Activated naive CD8-positive, alpha-beta T cell treated with anti-CD3 and anti-CD28 coated beads, Interleukin-2, amount 10 ng/mL, durations not matched to agents 7 days and 5 days (primary cell): ENCODE data around the gene PCDHGB6. TPM values are rescaled to one million over a fixed set of nuclear protein-coding genes. Genes with fewer than 3 reads are reported as not detected.
"Not testable (repeated sequence)": the region's sequence is repeated elsewhere in the genome, so short reads cannot be mapped to it uniquely, and the experiment has no call there.

ENCODE experiments used
- ATAC-seq: fragments of 150-1000 bp; cut with Tn5 transposase; one replicate; pipeline ENCODE4 v1.10.0; 2021; ENCODE audit warnings: low read depth, moderate library complexity
- POLR2A ChIA-PET: fragments of 350-600 bp; sonication (Branson Sonifier 250); formaldehyde crosslinking; loops from one replicate; lab custom pipeline; 2021; ENCODE audit warnings: antibody characterized with exemption; lab: Charles Lee
- DNase-seq: peaks from one replicate; pipeline ENCODE4 v3.0.0; 2021
- H3K27ac Mint-ChIP-seq: one replicate; pipeline ENCODE4 v1.8.0; 2022; ENCODE audit warnings: mild to moderate bottlenecking, mixed read lengths
- H3K27me3 Mint-ChIP-seq: one replicate; pipeline ENCODE4 v1.8.0; 2022; ENCODE audit warnings: mild to moderate bottlenecking, moderate library complexity, mixed read lengths
- H3K36me3 Mint-ChIP-seq: one replicate; pipeline ENCODE4 v1.8.0; 2021; ENCODE audit warnings: mild to moderate bottlenecking, mixed read lengths
- H3K4me1 Mint-ChIP-seq: one replicate; pipeline ENCODE4 v1.8.0; 2021; ENCODE audit warnings: mixed read lengths
- H3K4me3 Mint-ChIP-seq: one replicate; pipeline ENCODE4 v1.8.0; 2022; ENCODE audit warnings: mild to moderate bottlenecking, moderate library complexity, mixed read lengths
- H3K9me3 Mint-ChIP-seq: one replicate; pipeline ENCODE4 v1.8.0; 2021; ENCODE audit warnings: mixed read lengths
- total RNA-seq, 2 experiments: library from RNA; stranded (reverse); gene quantifications; one replicate each; pipeline ENCODE4 v1.2.3, GENCODE V29; 2021

Gene PCDHGB6
- total RNA-seq, 2 experiments from 2014 or later: 0.11 to 0.14 TPM

DNA sequence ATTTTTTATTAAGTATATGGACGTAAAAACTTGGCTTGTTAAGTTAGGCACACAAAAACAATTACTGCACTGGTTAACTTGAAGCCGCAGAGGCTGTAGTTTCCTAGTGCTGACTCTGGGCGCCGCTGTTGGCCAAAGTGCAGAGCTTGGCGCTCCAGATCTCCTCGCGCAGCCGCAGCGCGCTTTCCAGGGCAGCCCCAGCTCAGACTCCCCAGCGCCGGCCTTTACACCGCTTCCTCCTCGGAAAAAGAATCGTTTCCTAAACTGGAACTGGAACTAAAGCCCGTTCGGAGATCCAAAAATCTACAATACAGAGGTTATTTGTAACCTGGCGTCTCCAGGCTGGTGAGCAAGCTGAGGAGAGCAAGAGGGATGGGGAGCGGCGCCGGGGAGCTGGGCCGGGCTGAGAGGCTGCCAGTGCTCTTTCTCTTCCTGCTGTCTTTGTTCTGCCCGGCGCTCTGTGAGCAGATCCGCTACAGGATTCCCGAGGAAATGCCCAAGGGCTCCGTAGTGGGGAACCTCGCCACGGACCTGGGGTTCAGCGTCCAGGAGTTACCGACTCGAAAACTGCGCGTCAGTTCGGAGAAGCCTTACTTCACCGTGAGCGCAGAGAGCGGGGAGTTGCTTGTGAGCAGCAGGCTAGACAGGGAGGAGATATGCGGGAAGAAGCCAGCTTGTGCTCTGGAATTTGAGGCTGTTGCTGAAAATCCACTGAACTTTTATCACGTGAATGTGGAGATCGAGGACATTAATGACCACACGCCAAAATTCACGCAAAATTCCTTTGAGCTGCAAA lies 9.9 kb upstream of the PCDHGB6 start, which contains the start of gene PCDHGB5:
PCDHGB5 (plus strand) TSS at position 192 of the 796 bp plus-strand sequence; CDS start at position 373, 181 bp downstream.
- H3K4me1 Mint-ChIP-seq, DNase-seq, POLR2A ChIA-PET, H3K27ac Mint-ChIP-seq, H3K36me3 Mint-ChIP-seq: not testable (repeated sequence)
- ATAC-seq: peak; percentile 63
- Mint-ChIP-seq H3K9me3 (peaks cover 21% of the 10 kb centered on the region), H3K4me3 (peak within 1 kb of the TSS; percentile 37), H3K27me3 (peaks cover 52% of the 10 kb centered on the region)

DNA sequence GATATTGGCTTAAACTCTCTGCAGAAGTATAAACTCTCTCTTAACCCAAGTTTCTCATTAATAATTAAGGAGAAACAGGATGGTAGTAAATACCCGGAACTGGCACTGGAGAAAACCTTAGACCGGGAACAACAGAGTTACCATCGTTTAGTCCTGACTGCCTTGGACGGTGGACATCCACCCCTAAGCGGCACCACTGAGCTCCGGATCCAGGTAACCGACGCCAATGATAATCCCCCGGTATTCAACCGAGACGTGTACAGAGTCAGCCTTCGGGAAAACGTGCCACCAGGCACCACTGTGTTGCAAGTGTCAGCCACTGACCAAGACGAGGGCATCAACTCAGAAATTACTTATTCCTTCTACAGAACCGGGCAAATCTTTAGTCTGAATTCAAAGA lies 9.2 kb upstream of the PCDHGB6 start:
- H3K4me3 Mint-ChIP-seq: no peak overlapping the region
- H3K27me3 Mint-ChIP-seq: peaks cover 56% of the 10 kb centered on the region
- H3K27ac Mint-ChIP-seq: no peak overlapping the region
- no peak for ATAC-seq
- H3K9me3 Mint-ChIP-seq: peaks cover 18% of the 10 kb centered on the region
- H3K4me1 Mint-ChIP-seq: peaks cover 3% of the 10 kb centered on the region
- H3K36me3 Mint-ChIP-seq: peaks cover 2% of the 10 kb centered on the region
- POLR2A ChIA-PET: no interaction called here
- DNase-seq: no peak

DNA sequence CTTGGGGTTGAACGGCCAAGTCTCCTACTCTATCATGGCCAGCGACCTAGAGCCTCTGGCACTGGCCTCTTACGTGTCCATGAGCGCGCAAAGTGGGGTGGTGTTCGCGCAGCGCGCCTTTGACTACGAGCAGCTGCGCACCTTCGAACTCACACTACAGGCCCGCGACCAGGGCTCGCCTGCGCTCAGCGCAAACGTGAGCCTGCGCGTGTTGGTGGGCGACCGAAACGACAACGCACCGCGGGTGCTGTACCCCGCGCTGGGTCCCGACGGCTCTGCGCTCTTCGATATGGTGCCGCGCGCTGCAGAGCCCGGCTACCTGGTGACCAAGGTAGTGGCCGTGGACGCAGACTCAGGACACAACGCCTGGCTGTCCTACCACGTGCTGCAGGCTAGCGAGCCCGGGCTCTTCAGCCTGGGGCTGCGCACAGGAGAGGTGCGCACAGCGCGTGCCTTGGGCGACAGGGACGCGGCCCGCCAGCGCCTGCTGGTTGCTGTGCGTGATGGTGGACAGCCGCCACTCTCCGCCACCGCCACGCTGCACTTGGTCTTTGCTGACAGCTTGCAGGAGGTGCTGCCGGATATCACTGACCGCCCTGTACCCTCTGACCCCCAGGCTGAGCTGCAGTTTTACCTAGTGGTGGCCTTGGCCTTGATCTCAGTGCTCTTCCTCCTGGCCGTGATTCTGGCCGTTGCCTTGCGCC lies 8.1 kb upstream of the PCDHGB6 start:
- POLR2A ChIA-PET: no interaction called here
- ATAC-seq: no peak
- no peak for DNase-seq
- Mint-ChIP-seq H3K27ac (peak overlapping the region; percentile 64), H3K4me3 (peak overlapping the region; percentile 7), H3K9me3 (peaks cover 12% of the 10 kb centered on the region), H3K27me3 (peaks cover 58% of the 10 kb centered on the region), H3K36me3 (peaks cover 2% of the 10 kb centered on the region), H3K4me1 (peaks cover 3% of the 10 kb centered on the region)

DNA sequence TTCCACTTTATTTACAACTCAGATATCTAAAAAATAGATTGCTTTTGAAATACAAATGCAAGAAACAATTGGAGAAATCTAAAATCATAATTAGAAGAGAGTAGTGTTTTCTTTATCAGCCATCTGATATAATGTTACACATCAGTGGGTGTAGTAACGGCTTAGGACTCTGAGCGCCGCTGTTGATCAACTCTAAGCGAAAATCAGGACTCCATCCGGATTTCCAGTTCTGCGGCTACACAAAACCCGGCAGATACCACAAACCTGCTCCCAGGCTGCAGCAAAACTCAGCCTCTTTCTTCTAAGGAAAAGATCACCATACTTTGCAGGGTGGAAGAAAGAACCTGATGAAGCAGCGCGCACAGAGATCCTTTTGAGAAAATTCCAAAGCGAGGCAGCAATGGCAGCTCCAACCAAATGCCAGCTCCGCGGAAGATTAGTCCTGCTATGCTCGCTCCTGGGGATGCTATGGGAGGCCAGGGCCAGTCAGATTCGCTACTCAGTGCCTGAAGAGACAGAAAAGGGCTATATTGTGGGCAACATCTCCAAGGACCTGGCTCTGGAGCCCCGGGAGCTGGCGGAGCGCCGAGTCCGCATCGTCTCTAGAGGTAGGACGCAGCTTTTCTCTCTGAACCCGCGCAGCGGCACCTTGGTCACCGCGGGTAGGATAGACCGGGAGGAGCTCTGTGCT lies 5.1 kb upstream of the PCDHGB6 start, which contains the start of gene PCDHGA9:
PCDHGA9 (plus strand) TSS at position 226 of the 691 bp plus-strand sequence; CDS start at position 401, 175 bp downstream.
- no peak within 1 kb of the TSS for H3K27ac Mint-ChIP-seq
- H3K9me3 Mint-ChIP-seq: peaks cover 17% of the 10 kb centered on the region
- peaks cover 2% of the 10 kb centered on the region for H3K36me3 Mint-ChIP-seq
- ATAC-seq (no peak), DNase-seq (no peak)
- peaks cover 3% of the 10 kb centered on the region for H3K4me1 Mint-ChIP-seq
- peaks cover 59% of the 10 kb centered on the region for H3K27me3 Mint-ChIP-seq
- POLR2A ChIA-PET: no interaction called here
- peak within 1 kb of the TSS; percentile 28 for H3K4me3 Mint-ChIP-seq

- DNase-seq (no peak), ATAC-seq (no peak)
- Mint-ChIP-seq H3K27me3 (peaks cover 64% of the 10 kb centered on the region), H3K27ac (no peak overlapping the region), H3K9me3 (peaks cover 17% of the 10 kb centered on the region), H3K4me3 (no peak overlapping the region), H3K36me3 (peaks cover 2% of the 10 kb centered on the region), H3K4me1 (peaks cover 3% of the 10 kb centered on the region)
- POLR2A ChIA-PET: no interaction called here
Observed at GRCh38 chr5:141403387-141403786, 4.4 kb upstream of the PCDHGB6 start.

- Mint-ChIP-seq H3K27ac (no peak overlapping the region), H3K36me3 (peaks cover 4% of the 10 kb centered on the region), H3K9me3 (peaks cover 14% of the 10 kb centered on the region), H3K27me3 (peaks cover 64% of the 10 kb centered on the region), H3K4me3 (no peak overlapping the region), H3K4me1 (peaks cover 2% of the 10 kb centered on the region)
- no peak for ATAC-seq
- POLR2A ChIA-PET: no interaction called here
- DNase-seq: no peak
Observed at GRCh38 chr5:141409598-141410306, 1.9 kb downstream of the PCDHGB6 start.

DNA sequence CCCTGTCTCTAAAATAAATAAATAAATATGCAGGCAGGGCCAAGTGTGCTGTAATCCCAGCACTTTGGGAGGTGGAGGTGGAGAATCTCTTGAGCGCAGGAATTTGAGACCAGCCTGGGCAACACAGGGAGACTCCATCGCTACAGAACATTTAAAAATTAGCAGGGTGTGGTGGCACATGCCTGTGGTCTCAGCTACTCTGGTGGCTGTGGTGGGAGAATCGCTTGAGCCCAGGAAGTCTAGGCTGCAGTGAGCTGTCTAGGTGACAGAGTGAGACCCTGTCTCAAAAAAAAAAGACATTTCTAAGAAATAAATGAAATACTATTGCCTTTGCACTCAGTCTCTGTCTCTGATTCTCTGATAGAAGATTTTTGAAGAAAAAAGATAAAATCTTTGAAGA lies 3.8 kb downstream of the PCDHGB6 start:
- peaks cover 11% of the 10 kb centered on the region for H3K9me3 Mint-ChIP-seq
- H3K4me3 Mint-ChIP-seq: no peak overlapping the region
- POLR2A ChIA-PET: no interaction called here
- peaks cover 4% of the 10 kb centered on the region for H3K36me3 Mint-ChIP-seq
- ATAC-seq: no peak
- H3K27me3 Mint-ChIP-seq: peaks cover 67% of the 10 kb centered on the region
- DNase-seq: no peak
- H3K4me1 Mint-ChIP-seq: peaks cover 2% of the 10 kb centered on the region
- H3K27ac Mint-ChIP-seq: no peak overlapping the region

GRCh38 chr5:141412854-141413539 lies 5.2 kb downstream of the PCDHGB6 start, which contains the start of gene PCDHGA10:
TSS of gene PCDHGA10 (plus strand) at chr5:141412987. CDS start at chr5:141413176, 189 bp downstream.
- Mint-ChIP-seq H3K27ac (no peak within 1 kb of the TSS), H3K36me3 (peaks cover 6% of the 10 kb centered on the region)

GRCh38 chr5:141413540-141414069 lies 5.8 kb downstream of the PCDHGB6 start:
- no peak for ATAC-seq
- POLR2A ChIA-PET: no interaction called here

More at GRCh38 chr5:141412854-141413539, 5.2 kb downstream of the PCDHGB6 start, which contains the start of gene PCDHGA10:
- peaks cover 66% of the 10 kb centered on the region for H3K27me3 Mint-ChIP-seq
- DNase-seq (no peak), ATAC-seq (peak; percentile 75)
- POLR2A ChIA-PET: no interaction called here
- peak within 1 kb of the TSS; percentile 80 for H3K4me3 Mint-ChIP-seq
- H3K4me1 Mint-ChIP-seq: peaks cover 4% of the 10 kb centered on the region
- H3K9me3 Mint-ChIP-seq: peaks cover 10% of the 10 kb centered on the region

GRCh38 chr5:141414548-141415274 lies 6.9 kb downstream of the PCDHGB6 start:
- H3K4me3 Mint-ChIP-seq: peak overlapping the region; percentile 23
- H3K27me3 Mint-ChIP-seq: peaks cover 66% of the 10 kb centered on the region
- ATAC-seq, POLR2A ChIA-PET, H3K4me1 Mint-ChIP-seq, H3K36me3 Mint-ChIP-seq, DNase-seq: not testable (repeated sequence)
- H3K27ac Mint-ChIP-seq: peak overlapping the region; percentile 37
- H3K9me3 Mint-ChIP-seq: peaks cover 12% of the 10 kb centered on the region

More at GRCh38 chr5:141413540-141414069, 5.8 kb downstream of the PCDHGB6 start:
- Mint-ChIP-seq H3K4me1 (peaks cover 6% of the 10 kb centered on the region), H3K9me3 (peaks cover 15% of the 10 kb centered on the region), H3K4me3 (peak overlapping the region; percentile 80), H3K36me3 (peaks cover 8% of the 10 kb centered on the region), H3K27me3 (peaks cover 68% of the 10 kb centered on the region), H3K27ac (no peak overlapping the region)
- no peak for DNase-seq

- DNase-seq, ATAC-seq, H3K36me3 Mint-ChIP-seq, H3K4me3 Mint-ChIP-seq, POLR2A ChIA-PET, H3K4me1 Mint-ChIP-seq, H3K27ac Mint-ChIP-seq: not testable (repeated sequence)
- peaks cover 66% of the 10 kb centered on the region for H3K27me3 Mint-ChIP-seq
- peaks cover 14% of the 10 kb centered on the region for H3K9me3 Mint-ChIP-seq
Observed at GRCh38 chr5:141415275-141415618, 7.4 kb downstream of the PCDHGB6 start.
